ENCODE data around the gene ATXN7L1. TPM values are rescaled to one million over a fixed set of nuclear protein-coding genes. Genes with fewer than 3 reads are reported as not detected.

The ATXN7L1 gene
- total RNA-seq, 4 donors from 2014 or later: 8.1 to 13.5 (median 9.1) TPM

GRCh38 chr7:105719395-105719794, 157.0 kb downstream of the ATXN7L1 start:
- no peak overlapping the region for H3K4me3 ChIP-seq (ENCODE audit: low read depth, poor library complexity, severe bottlenecking)
- no peak for DNase-seq (ENCODE audit: low spot score in 2 of 2)
- 76 to 86% methylated on average over 2 of the region's 2 CpGs for WGBS, 2 donors
- intact Hi-C loops (cut with DNase I; ENCODE audit: low total_unique reads): no loop called here
- TF ChIP-seq, protein P1, sequence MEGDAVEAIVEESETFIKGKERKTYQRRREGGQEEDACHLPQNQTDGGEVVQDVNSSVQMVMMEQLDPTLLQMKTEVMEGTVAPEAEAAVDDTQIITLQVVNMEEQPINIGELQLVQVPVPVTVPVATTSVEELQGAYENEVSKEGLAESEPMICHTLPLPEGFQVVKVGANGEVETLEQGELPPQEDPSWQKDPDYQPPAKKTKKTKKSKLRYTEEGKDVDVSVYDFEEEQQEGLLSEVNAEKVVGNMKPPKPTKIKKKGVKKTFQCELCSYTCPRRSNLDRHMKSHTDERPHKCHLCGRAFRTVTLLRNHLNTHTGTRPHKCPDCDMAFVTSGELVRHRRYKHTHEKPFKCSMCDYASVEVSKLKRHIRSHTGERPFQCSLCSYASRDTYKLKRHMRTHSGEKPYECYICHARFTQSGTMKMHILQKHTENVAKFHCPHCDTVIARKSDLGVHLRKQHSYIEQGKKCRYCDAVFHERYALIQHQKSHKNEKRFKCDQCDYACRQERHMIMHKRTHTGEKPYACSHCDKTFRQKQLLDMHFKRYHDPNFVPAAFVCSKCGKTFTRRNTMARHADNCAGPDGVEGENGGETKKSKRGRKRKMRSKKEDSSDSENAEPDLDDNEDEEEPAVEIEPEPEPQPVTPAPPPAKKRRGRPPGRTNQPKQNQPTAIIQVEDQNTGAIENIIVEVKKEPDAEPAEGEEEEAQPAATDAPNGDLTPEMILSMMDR (IDR thresholded peaks at IDR 0.05): no peak
- no peak for TF ChIP-seq POLR2A (IDR thresholded peaks at IDR 0.05)

DNA sequence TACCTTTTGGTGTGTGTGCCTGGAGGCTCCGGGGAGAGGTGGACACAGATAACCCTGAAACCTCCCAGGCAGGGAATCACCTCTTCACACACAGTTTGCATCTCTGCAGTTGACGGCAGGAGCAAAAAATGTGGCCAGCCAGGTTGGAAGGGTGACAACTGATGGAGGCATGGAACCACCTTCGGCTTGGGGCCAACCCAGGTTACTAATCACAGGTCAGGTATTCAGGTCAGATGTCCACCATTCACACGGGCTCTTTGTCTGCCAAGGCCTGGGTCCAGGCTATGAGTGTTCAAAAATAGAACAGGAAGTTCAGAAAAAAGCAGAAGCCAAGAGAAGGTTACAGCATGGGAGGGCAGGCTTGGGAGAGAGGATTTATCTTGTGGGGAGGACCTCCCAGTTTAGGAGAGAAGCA, 157.9 kb downstream of the ATXN7L1 start:
- 70 to 73% methylated on average over 4 of the region's 4 CpGs for WGBS, 2 donors
- no peak for DNase-seq (ENCODE audit: low spot score in 2 of 2)
- TF ChIP-seq POLR2A (IDR thresholded peaks at IDR 0.05): no peak
- TF ChIP-seq, protein P1 (IDR thresholded peaks at IDR 0.05): no peak
- H3K4me3 ChIP-seq (ENCODE audit: low read depth, poor library complexity, severe bottlenecking): no peak overlapping the region
- intact Hi-C loops (cut with DNase I; ENCODE audit: low total_unique reads): no loop called here

- no peak overlapping the region for H3K4me3 ChIP-seq (ENCODE audit: low read depth, poor library complexity, severe bottlenecking)
- no peak for TF ChIP-seq POLR2A (IDR thresholded peaks at IDR 0.05)
- TF ChIP-seq, protein P1 (IDR thresholded peaks at IDR 0.05): no peak
- intact Hi-C loops (cut with DNase I; ENCODE audit: low total_unique reads): no loop called here
- no peak for DNase-seq (ENCODE audit: low spot score in 2 of 2)
Observed at GRCh38 chr7:105715528-105715927, 160.9 kb downstream of the ATXN7L1 start.

GRCh38 chr7:105713488-105714465, 162.6 kb downstream of the ATXN7L1 start:
- WGBS, 2 donors: 59 to 79% methylated on average over 6 of the region's 6 CpGs
- intact Hi-C loops (cut with DNase I; ENCODE audit: low total_unique reads): no loop called here
- no peak for DNase-seq (ENCODE audit: low spot score in 2 of 2)
- TF ChIP-seq POLR2A (IDR thresholded peaks at IDR 0.05): no peak
- TF ChIP-seq, protein P1 (IDR thresholded peaks at IDR 0.05): no peak
- H3K4me3 ChIP-seq (ENCODE audit: low read depth, poor library complexity, severe bottlenecking): no peak overlapping the region

DNA sequence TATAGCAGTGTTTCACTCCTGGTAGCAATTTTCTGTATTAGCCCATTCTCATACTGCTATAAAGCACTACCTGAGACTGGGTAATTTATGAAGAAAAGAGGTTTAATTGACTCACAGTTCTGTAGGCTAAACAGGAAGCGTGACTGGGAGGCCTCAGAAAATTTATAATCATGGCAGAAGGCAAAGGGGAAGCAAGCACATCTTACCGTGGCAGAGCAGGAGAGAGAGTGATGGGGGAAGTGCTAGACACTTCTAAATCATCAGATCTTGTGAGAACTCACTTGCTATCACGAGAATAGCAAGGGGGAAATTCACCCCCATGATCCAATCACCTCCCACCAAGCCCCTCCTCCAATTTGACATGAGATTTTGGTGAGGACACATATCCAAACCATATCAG, 163.5 kb downstream of the ATXN7L1 start:
- H3K4me3 ChIP-seq (ENCODE audit: low read depth, poor library complexity, severe bottlenecking): no peak overlapping the region
- DNase-seq (ENCODE audit: low spot score in 2 of 2): no peak
- intact Hi-C loops (cut with DNase I; ENCODE audit: low total_unique reads): no loop called here
- 89 to 91% methylated on average over 3 of the region's 3 CpGs for WGBS, 2 donors
- no peak for TF ChIP-seq POLR2A (IDR thresholded peaks at IDR 0.05)
- TF ChIP-seq, protein P1 (IDR thresholded peaks at IDR 0.05): no peak
